Measurements from ENCODE around the gene NPW. TPM values are rescaled to one million over a fixed set of nuclear protein-coding genes. Genes with fewer than 3 reads are reported as not detected.
A peak's percentile ranks its signal among the peaks of the same experiment; 100 is the strongest.
"Not testable (repeated sequence)": the region's sequence is repeated elsewhere in the genome, so short reads cannot be mapped to it uniquely, and the experiment has no call there.

Gene NPW
- total and polyA plus RNA-seq, 4 experiments from 2014 or later, result not detected

DNA sequence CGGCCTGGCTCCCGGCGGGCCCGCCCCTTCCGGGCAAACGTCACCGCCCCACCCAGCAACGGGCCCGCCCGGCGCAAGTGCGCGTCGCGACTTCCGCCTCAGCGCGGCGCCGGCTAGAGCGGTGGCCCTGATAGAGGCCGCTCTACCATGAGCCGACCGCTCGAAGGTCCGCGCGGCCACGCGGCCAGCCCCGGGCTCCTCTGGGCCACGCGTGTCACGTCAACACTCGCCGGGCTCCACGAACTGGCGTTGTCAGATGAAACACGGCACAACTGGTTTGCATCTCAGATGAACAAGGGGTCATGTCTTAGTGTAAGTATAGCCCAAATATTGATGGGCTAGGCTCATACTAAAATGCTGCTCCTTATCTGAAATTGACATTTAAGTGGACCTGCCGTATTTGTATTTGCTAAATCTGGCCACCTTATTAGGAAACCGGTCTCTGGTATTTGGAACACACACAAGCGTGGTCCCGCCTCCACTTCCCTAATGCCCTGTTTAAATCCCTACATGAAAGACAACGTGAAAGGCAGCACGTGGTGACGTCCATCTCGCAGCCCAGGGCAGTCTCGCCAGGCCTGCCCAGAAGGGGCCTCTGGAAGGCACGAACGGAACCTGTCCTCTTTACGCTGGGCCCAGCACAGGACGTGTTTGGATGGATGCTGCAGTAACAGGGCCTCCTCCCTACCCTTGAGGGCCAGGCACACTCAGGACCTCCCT lies 9.6 kb upstream of the NPW start, which contains the start of gene ZNF598:
Gene ZNF598 (minus strand): TSS at position 31 of the 720 bp plus-strand sequence.
- H3K27me3 ChIP-seq (ENCODE audit: insufficient read depth, low read length), result no peaks in the 10 kb centered on the region
- intact Hi-C loops (cut with micrococcal nuclease), result loop anchor here (1.0 to 5.0 kb wide), 2 partner anchors 18 to 37 kb away; partner anchors contain the start of genes NTHL1 and TSC2
- no peaks in the 10 kb centered on the region for H3K9me3 Mint-ChIP-seq
- H3K4me3 ChIP-seq (ENCODE audit: low read length in 2 of 2), result peak within 1 kb of the TSS; percentile 62 to 91
- H3K4me1 ChIP-seq (ENCODE audit: insufficient read depth, low read length), result peaks cover 39% of the 10 kb centered on the region
- H3K27ac ChIP-seq (ENCODE audit: low read depth, low read length), result peak within 1 kb of the TSS; percentile 93
- DNase-seq, result peak; percentile 76 to 82 (median 80)
- no peaks in the 10 kb centered on the region for H3K27me3 Mint-ChIP-seq
- H3K27ac Mint-ChIP-seq, result peak within 1 kb of the TSS; percentile 92 to 98 (median 98)
- ChIA-PET POLR2A (ENCODE audit: partially characterized antibody) (interaction anchor here (1.0 to 3.0 kb wide), 7 partner anchors 18 to 145 kb away, joined by 3 to 29 read pairs (median 5); partner anchors contain the start of genes MSRB1, PKD1, RPS2 and SYNGR3), CTCF (ENCODE audit: partially characterized antibody) (no interaction called here)
- peak within 1 kb of the TSS; percentile 88 to 95 (median 92) for H3K4me3 Mint-ChIP-seq
- peaks cover 23 to 44% (median 33%) of the 10 kb centered on the region in 4 donors for H3K4me1 Mint-ChIP-seq
- H3K36me3 ChIP-seq (ENCODE audit: insufficient read depth, low read length), result no peaks in the 10 kb centered on the region
- H3K36me3 Mint-ChIP-seq, result peaks cover 0 to 6% of the 10 kb centered on the region in 2 donors
- no peaks in the 10 kb centered on the region for H3K9me3 ChIP-seq (ENCODE audit: control insufficient read depth in 1 of 2, low read length in 2 of 2)

DNA sequence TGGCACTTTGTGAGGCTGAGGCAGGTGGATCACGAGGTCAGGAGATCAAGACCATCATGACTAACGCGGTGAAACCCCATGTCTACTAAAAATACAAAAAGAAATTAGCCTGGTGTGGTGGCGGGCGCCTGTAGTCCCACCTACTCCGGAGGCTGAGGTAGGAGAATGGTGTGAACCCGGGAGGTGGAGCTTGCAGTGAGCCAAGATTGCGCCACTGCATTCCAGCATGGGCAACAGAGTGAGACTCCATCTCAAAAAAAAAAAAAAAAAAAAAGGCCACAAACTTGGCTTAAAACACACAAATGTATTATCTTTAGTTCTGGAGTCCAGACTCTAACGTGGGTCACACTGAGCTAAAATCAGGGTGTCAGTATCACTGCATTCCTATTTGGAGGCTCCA lies 7.9 kb upstream of the NPW start:
- peaks cover 34% of the 10 kb centered on the region for H3K4me1 ChIP-seq (ENCODE audit: insufficient read depth, low read length)
- Mint-ChIP-seq H3K27ac (peak overlapping the region in 1 of 7 donors; percentile 60), H3K4me1 (peaks cover 18 to 31% (median 24%) of the 10 kb centered on the region in 4 donors)
- POLR2A ChIA-PET (ENCODE audit: partially characterized antibody), result interaction anchor here (0.6 to 1.5 kb wide), 3 partner anchors 143 to 1483 kb away, joined by 3 read pairs; partner anchors contain the start of gene TRAF7
- H3K27ac ChIP-seq (ENCODE audit: low read depth, low read length); H3K4me3 Mint-ChIP-seq; DNase-seq; H3K9me3 ChIP-seq (ENCODE audit: control insufficient read depth in 1 of 2, low read length in 2 of 2); intact Hi-C loops (cut with micrococcal nuclease); H3K27me3 ChIP-seq (ENCODE audit: insufficient read depth, low read length); H3K4me3 ChIP-seq (ENCODE audit: low read length in 2 of 2); H3K9me3 Mint-ChIP-seq; H3K36me3 Mint-ChIP-seq; H3K27me3 Mint-ChIP-seq; H3K36me3 ChIP-seq (ENCODE audit: insufficient read depth, low read length): not testable (repeated sequence)
- CTCF ChIA-PET (ENCODE audit: partially characterized antibody), result interaction anchor here (0.7 to 2.5 kb wide), 3 partner anchors 8 to 143 kb away, joined by 3 to 11 read pairs (median 6); no protein-coding TSS in a partner anchor

GRCh38 chr16:2013527-2013926 lies 6.1 kb upstream of the NPW start:
- peaks cover 0 to 2% of the 10 kb centered on the region in 2 donors for H3K36me3 Mint-ChIP-seq
- H3K36me3 ChIP-seq (ENCODE audit: insufficient read depth, low read length), result no peaks in the 10 kb centered on the region
- no peak for DNase-seq
- ChIA-PET POLR2A (ENCODE audit: partially characterized antibody) (interaction anchor here (2.2 kb wide), 1 partner anchor 141 kb away, joined by 6 read pairs; the partner anchor contains the start of gene TRAF7), CTCF (ENCODE audit: partially characterized antibody) (interaction anchor here (0.9 to 2.5 kb wide), 5 partner anchors 9 to 141 kb away, joined by 3 to 11 read pairs (median 7); no protein-coding TSS in a partner anchor)
- H3K4me3 ChIP-seq (ENCODE audit: low read length in 2 of 2), result no peak overlapping the region
- H3K27ac ChIP-seq (ENCODE audit: low read depth, low read length), result no peak overlapping the region
- H3K9me3 ChIP-seq (ENCODE audit: control insufficient read depth in 1 of 2, low read length in 2 of 2), result no peaks in the 10 kb centered on the region
- peaks cover 16% of the 10 kb centered on the region for H3K4me1 ChIP-seq (ENCODE audit: insufficient read depth, low read length)
- H3K4me3 Mint-ChIP-seq, result no peak overlapping the region
- peaks cover 1 to 3% of the 10 kb centered on the region in 2 donors for H3K27me3 Mint-ChIP-seq
- H3K9me3 Mint-ChIP-seq, result no peaks in the 10 kb centered on the region
- intact Hi-C loops (cut with micrococcal nuclease), result no loop called here
- no peaks in the 10 kb centered on the region for H3K27me3 ChIP-seq (ENCODE audit: insufficient read depth, low read length)
- peaks cover 8 to 13% (median 9%) of the 10 kb centered on the region in 4 donors for H3K4me1 Mint-ChIP-seq
- H3K27ac Mint-ChIP-seq, result no peak overlapping the region

DNA sequence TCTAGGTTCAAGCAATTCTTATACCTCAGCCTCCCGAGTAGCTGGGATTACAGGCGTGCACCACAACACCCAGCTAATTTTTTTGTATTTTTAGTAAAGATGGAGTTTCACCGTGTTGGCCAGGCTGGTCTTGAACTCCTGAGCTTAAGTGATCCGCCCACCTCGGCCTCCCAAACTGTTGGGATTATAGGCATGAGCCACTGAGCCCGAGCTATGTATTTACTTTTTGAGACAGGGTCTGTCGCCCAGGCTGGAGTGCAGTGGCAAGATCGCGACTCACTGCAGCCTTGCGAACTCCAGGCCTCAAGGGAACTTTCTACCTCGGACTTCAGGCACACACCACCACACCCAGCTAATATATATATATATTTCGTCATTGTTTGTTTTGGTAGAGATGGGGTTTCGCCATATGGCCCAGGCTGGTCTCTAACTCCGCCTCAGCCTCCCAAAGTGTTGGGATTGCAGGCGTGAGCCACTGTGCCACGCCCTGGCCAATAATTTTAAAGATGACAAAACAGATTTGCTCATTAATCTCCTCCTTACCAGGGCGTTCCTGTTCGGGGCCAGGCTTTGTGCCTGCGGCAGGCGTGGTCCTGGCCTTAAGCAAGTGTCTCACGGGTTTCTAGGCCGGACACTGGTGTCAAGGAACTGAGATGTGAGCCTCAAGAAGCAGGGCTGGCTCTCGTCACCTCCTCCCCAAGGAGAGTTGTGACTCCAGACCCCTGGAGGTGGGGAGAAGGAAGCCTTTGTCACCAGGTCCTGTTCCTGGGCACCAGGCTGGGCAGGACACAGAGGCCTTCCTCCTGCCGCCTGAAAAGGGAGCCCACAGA lies 4.3 kb upstream of the NPW start:
- H3K27ac Mint-ChIP-seq, result no peak overlapping the region
- no peak overlapping the region for H3K4me3 Mint-ChIP-seq
- no peaks in the 10 kb centered on the region for H3K36me3 ChIP-seq (ENCODE audit: insufficient read depth, low read length)
- intact Hi-C loops (cut with micrococcal nuclease), result no loop called here
- H3K4me1 Mint-ChIP-seq, result peaks cover under 1 to 2% (median 2%) of the 10 kb centered on the region in 4 donors
- peaks cover 4% of the 10 kb centered on the region for H3K4me1 ChIP-seq (ENCODE audit: insufficient read depth, low read length)
- H3K27me3 Mint-ChIP-seq, result peaks cover 8% of the 10 kb centered on the region in 2 donors
- H3K36me3 Mint-ChIP-seq, result no peaks in the 10 kb centered on the region
- no peak for DNase-seq
- POLR2A ChIA-PET (ENCODE audit: partially characterized antibody), result no interaction called here
- no peaks in the 10 kb centered on the region for H3K9me3 Mint-ChIP-seq
- H3K9me3 ChIP-seq (ENCODE audit: control insufficient read depth in 1 of 2, low read length in 2 of 2), result no peaks in the 10 kb centered on the region
- CTCF ChIA-PET (ENCODE audit: partially characterized antibody), result interaction anchor here (1.0 to 1.2 kb wide), 4 partner anchors 11 to 125 kb away, joined by 3 to 7 read pairs (median 3); no protein-coding TSS in a partner anchor
- no peak overlapping the region for H3K4me3 ChIP-seq (ENCODE audit: low read length in 2 of 2)
- peaks cover 2% of the 10 kb centered on the region for H3K27me3 ChIP-seq (ENCODE audit: insufficient read depth, low read length)
- no peak overlapping the region for H3K27ac ChIP-seq (ENCODE audit: low read depth, low read length)

- ChIA-PET POLR2A (ENCODE audit: partially characterized antibody) (no interaction called here), CTCF (ENCODE audit: partially characterized antibody) (interaction anchor here (0.9 to 1.1 kb wide), 2 partner anchors 125 to 135 kb away, joined by 3 to 7 read pairs; no protein-coding TSS in a partner anchor)
- H3K27me3 Mint-ChIP-seq, result peaks cover 8 to 11% of the 10 kb centered on the region in 2 donors
- Histone ChIP-seq H3K4me1 (ENCODE audit: insufficient read depth, low read length) (no peaks in the 10 kb centered on the region), H3K36me3 (ENCODE audit: insufficient read depth, low read length) (no peaks in the 10 kb centered on the region), H3K4me3 (ENCODE audit: low read length in 2 of 2) (no peak overlapping the region), H3K27me3 (ENCODE audit: insufficient read depth, low read length) (peaks cover 8% of the 10 kb centered on the region), H3K9me3 (ENCODE audit: control insufficient read depth in 1 of 2, low read length in 2 of 2) (no peaks in the 10 kb centered on the region), H3K27ac (ENCODE audit: low read depth, low read length) (no peak overlapping the region)
- no peaks in the 10 kb centered on the region for H3K9me3 Mint-ChIP-seq
- no peak for DNase-seq
- H3K36me3 Mint-ChIP-seq, result no peaks in the 10 kb centered on the region
- H3K27ac Mint-ChIP-seq, result no peak overlapping the region
- intact Hi-C loops (cut with micrococcal nuclease), result no loop called here
- H3K4me3 Mint-ChIP-seq, result no peak overlapping the region
- peaks cover 0 to 2% (median 0%) of the 10 kb centered on the region in 4 donors for H3K4me1 Mint-ChIP-seq
Measured at GRCh38 chr16:2015947-2016208, 3.7 kb upstream of the NPW start.

- Mint-ChIP-seq H3K4me3 (no peak overlapping the region), H3K36me3 (no peaks in the 10 kb centered on the region), H3K4me1 (peaks cover 0 to 2% (median 0%) of the 10 kb centered on the region in 4 donors), H3K27ac (no peak overlapping the region), H3K27me3 (peaks cover 8 to 13% of the 10 kb centered on the region in 2 donors), H3K9me3 (no peaks in the 10 kb centered on the region)
- Histone ChIP-seq H3K4me1 (ENCODE audit: insufficient read depth, low read length) (no peaks in the 10 kb centered on the region), H3K9me3 (ENCODE audit: control insufficient read depth in 1 of 2, low read length in 2 of 2) (no peaks in the 10 kb centered on the region), H3K27ac (ENCODE audit: low read depth, low read length) (no peak overlapping the region), H3K4me3 (ENCODE audit: low read length in 2 of 2) (no peak overlapping the region), H3K27me3 (ENCODE audit: insufficient read depth, low read length) (peaks cover 9% of the 10 kb centered on the region), H3K36me3 (ENCODE audit: insufficient read depth, low read length) (no peaks in the 10 kb centered on the region)
- POLR2A ChIA-PET (ENCODE audit: partially characterized antibody), result no interaction called here
- CTCF ChIA-PET (ENCODE audit: partially characterized antibody), result interaction anchor here (0.9 to 1.6 kb wide), 4 partner anchors 12 to 134 kb away, joined by 3 to 7 read pairs (median 4); no protein-coding TSS in a partner anchor
- no peak for DNase-seq
- intact Hi-C loops (cut with micrococcal nuclease), result no loop called here
Measured at GRCh38 chr16:2016407-2016922, 3.1 kb upstream of the NPW start.
